DMS114 treated with DMSO at 0.1 percent for 48 hours (cell line): Measurements from ENCODE around the gene DNAJA3.

ENCODE experiments used
- DNase-seq: peaks from one replicate; lab custom pipeline; 2025; ENCODE audit not compliant: unreplicated experiment; lab: John Stamatoyannopoulos, UW

DNAJA3 gene

DNA sequence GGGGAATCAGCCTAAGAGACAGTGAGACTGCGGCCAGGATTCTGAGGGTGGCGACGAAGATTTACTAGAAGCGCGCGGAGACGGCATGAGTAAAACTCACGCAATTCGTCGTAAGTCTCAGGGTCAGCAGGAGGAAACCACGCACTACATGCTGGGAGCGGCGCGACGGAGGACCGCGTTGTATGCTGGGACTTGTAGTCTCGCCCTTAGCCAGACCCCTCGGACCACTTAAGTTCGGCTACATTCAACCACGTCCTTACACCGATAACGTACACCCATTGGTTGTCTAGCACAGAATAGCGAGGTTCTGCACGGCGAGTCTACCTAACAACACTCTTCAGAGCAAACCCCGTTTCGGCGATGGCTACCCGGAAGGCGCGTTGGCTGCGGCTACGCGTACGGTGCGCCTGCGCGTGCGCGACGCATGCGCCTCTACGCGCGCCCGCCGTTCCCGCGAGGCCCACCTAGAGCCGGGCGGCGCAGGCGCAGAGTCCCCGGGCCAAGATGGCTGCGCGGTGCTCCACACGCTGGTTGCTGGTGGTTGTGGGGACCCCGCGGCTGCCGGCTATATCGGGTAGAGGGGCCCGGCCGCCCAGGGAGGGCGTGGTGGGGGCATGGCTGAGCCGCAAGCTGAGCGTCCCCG, at the start of gene DNAJA3:
TSS of gene DNAJA3 (plus strand) at position 491 of the 643 bp plus-strand sequence. CDS start at position 505, 14 bp downstream.
- peak; percentile 89 for DNase-seq

DNA sequence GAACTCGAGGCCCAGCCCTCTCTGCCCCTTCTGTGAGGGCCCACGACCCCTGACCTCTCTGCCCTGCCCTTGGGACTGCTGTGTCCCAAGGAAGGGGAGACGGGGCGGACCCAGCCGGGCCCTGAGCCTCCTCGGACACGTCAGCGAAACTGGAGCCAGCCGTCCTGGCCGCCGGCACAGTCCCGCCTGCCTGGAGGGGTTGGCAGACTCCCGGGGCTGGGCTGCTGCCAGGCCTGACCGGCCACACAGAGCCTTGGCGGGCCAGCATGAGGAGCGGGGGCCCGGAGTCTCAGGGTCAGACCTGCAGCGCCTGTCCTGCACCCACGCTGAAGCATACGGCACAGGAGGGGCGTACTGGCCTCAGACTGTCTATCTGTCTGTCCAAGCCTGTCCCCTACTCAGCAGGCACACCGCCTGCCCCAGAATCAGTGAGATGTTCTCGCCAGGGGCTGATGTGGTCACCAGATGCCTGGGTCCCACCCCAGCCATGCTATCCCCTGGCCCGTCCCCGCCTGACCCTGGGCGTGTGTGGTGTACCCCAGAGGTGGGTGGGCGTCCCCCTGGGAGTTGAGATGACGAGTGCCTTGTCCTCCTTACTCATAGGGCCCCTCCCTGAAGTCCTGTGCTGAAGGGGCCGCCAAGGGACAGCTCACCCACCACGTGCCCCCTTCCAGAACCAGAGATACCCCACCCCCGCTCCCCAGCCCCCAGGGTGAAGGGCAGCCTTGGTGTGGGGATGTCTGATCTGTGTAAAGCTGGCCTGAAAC, 49.4 kb upstream of the DNAJA3 start:
- DNase-seq, result no peak

DNA sequence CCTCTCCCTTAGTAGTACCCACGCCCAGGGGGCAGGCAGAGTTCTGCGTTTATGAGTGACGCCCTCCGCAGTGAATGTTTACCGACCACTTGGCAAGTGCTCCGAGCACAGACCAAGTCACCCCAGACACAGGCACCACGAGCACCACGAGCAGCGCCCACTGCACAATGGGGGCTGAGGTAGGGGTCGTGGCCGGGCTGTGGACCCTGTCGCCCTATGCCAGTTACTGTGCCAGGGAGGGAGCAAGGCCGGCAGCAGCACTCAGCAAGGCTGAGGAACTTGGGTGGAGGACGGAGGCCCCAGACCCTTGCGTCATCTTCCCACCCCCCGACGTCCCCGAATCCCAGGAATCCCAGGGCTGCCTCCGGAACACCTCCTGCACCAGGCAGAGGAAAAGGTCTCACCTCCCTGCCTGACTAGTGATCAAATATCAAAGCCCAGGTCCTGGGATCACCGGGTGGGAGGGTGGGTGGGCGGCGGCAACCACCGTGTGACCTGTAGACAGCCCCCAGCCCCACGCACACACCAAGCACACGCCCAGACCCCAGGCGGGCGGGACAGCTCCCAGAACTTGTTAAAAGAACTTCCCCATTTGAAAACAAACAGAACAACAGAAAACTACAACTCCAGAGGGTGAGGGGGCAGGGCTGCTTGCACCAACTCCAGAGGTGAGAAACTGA, 48.6 kb upstream of the DNAJA3 start:
- no peak for DNase-seq

DNA sequence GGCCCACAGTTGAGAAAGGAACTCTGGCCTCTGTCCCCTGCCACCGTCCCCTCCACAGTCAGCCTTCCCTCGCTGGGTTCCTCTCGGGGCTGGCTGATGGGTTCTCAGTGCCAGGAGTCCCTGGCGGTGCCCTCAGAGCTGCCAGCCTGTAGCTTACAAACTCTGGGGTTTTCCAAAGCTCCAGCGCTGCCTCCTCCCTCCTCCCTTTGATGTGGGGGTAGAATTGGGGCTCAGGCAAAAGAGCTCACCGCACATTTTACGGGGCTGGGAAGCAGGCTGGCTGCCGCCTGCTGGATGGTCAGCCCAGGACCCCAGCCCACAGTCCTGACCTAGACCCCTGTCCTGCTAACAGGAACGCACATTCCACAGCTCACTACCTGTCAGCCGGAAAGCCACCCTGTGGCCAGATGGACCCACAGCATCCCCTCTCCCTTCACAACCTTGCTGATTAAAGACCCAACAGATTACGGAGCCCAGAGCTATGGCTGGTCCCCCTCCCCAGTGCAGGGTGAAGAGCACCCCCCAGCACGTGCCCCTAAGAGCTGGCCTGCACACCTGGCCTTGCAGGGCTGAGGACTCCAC, 48.0 kb upstream of the DNAJA3 start:
- no peak for DNase-seq

DNA sequence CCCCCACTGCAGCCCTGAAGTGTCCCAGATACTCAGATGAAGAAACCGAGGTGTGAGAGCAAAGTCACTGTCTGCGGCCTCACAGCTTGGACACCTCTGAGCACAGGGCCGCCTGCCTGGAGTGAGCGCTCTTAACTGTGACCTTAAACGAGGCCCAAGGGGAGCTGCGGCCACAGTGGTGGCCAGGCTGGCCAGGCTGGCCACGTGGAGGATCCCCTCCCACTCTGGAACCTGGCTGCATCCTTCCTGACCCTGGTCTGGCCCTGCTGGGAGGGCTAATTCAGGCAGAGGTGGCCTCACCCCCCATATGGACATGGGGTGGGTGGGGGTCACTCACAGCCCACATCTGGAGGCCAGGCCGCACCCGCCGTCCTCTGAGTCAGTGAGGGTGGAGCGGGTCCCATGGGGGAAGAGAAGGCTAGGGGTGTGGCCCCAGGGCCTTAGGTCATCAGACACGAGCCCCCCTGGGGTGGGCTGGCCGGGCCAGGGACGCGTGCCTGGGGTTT, 47.5 kb upstream of the DNAJA3 start:
- no peak for DNase-seq

DNA sequence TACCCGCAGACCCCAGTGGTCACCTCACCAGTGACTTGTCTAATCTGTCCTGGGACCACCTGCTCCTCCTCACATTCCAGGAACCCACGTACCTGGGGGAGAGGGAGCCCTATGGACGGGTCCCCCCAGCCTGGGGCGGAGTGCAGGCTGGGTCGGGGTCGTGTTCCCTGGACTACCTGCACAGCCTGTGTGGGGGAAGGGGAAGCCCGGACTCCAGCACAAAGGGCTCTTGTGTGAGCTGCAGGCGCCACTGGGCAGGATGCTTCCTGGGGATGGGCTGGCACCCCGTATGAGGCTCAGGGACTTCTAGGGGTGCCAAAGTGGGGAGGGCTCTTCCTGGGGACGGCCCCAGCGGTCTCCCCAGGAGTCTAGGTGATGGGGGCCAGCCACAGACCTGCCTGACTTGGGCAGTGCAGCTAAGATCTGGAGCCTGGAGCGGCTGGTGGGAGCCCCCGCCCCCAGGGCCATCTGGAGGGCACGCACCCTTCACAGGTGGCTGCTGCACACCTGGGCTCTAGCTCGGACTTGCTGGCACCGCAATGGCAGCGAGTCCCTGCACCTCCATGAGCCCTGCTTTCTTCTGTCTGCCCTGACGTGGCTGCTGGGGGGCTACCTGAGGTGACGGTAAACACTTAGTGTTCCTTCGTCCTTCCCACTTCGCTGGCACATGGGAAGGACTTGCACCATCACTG, 46.5 kb upstream of the DNAJA3 start:
- DNase-seq, result no peak

DNA sequence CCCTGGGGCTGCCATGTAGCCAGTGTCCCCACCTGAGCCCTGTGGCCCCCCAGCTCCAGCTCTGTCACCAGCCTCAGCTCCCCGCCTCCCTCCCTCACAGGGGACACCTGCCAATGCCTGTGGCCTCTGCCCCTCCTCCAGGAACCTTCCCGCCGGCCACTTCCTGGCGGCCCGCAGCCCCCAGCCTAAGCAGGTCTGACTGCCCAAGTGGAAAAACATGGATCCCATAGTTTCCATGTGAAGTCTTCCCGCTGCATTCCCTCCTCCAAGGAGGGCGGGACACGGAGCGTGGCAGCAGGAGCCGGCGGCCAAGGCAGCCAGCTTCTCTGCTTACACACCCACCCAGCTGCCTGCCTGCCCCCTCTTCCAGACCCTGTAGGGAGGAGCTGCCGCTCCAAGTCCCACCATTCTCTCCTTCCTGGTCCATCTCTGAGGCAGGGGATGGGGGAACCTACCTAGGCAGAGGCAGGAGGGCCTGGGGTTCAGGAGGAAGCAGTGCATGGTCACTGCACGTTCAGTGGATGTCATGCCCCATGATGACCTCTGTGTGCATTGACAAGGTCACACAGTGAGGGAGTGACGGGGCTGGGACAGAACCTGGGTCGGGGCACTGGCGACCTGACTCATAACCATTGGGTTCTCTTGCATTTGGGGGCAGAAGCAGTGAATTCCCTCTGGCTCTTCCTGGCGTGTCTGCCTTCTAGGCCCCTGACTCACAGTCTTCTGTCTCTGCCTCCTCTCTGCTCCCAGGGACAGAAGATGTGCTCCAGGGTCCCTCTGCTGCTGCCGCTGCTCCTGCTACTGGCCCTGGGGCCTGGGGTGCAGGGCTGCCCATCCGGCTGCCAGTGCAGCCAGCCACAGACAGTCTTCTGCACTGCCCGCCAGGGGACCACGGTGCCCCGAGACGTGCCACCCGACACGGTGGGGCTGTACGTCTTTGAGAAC, 45.3 kb upstream of the DNAJA3 start:
- no peak for DNase-seq

DNA sequence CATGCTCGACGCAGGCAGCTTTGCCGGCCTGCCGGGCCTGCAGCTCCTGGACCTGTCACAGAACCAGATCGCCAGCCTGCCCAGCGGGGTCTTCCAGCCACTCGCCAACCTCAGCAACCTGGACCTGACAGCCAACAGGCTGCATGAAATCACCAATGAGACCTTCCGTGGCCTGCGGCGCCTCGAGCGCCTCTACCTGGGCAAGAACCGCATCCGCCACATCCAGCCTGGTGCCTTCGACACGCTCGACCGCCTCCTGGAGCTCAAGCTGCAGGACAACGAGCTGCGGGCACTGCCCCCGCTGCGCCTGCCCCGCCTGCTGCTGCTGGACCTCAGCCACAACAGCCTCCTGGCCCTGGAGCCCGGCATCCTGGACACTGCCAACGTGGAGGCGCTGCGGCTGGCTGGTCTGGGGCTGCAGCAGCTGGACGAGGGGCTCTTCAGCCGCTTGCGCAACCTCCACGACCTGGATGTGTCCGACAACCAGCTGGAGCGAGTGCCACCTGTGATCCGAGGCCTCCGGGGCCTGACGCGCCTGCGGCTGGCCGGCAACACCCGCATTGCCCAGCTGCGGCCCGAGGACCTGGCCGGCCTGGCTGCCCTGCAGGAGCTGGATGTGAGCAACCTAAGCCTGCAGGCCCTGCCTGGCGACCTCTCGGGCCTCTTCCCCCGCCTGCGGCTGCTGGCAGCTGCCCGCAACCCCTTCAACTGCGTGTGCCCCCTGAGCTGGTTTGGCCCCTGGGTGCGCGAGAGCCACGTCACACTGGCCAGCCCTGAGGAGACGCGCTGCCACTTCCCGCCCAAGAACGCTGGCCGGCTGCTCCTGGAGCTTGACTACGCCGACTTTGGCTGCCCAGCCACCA, 44.4 kb upstream of the DNAJA3 start:
- no peak for DNase-seq

DNA sequence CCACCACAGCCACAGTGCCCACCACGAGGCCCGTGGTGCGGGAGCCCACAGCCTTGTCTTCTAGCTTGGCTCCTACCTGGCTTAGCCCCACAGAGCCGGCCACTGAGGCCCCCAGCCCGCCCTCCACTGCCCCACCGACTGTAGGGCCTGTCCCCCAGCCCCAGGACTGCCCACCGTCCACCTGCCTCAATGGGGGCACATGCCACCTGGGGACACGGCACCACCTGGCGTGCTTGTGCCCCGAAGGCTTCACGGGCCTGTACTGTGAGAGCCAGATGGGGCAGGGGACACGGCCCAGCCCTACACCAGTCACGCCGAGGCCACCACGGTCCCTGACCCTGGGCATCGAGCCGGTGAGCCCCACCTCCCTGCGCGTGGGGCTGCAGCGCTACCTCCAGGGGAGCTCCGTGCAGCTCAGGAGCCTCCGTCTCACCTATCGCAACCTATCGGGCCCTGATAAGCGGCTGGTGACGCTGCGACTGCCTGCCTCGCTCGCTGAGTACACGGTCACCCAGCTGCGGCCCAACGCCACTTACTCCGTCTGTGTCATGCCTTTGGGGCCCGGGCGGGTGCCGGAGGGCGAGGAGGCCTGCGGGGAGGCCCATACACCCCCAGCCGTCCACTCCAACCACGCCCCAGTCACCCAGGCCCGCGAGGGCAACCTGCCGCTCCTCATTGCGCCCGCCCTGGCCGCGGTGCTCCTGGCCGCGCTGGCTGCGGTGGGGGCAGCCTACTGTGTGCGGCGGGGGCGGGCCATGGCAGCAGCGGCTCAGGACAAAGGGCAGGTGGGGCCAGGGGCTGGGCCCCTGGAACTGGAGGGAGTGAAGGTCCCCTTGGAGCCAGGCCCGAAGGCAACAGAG, 43.5 kb upstream of the DNAJA3 start:
- DNase-seq, result no peak

DNA sequence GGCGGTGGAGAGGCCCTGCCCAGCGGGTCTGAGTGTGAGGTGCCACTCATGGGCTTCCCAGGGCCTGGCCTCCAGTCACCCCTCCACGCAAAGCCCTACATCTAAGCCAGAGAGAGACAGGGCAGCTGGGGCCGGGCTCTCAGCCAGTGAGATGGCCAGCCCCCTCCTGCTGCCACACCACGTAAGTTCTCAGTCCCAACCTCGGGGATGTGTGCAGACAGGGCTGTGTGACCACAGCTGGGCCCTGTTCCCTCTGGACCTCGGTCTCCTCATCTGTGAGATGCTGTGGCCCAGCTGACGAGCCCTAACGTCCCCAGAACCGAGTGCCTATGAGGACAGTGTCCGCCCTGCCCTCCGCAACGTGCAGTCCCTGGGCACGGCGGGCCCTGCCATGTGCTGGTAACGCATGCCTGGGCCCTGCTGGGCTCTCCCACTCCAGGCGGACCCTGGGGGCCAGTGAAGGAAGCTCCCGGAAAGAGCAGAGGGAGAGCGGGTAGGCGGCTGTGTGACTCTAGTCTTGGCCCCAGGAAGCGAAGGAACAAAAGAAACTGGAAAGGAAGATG, 42.8 kb upstream of the DNAJA3 start:
- DNase-seq, result no peak

DNA sequence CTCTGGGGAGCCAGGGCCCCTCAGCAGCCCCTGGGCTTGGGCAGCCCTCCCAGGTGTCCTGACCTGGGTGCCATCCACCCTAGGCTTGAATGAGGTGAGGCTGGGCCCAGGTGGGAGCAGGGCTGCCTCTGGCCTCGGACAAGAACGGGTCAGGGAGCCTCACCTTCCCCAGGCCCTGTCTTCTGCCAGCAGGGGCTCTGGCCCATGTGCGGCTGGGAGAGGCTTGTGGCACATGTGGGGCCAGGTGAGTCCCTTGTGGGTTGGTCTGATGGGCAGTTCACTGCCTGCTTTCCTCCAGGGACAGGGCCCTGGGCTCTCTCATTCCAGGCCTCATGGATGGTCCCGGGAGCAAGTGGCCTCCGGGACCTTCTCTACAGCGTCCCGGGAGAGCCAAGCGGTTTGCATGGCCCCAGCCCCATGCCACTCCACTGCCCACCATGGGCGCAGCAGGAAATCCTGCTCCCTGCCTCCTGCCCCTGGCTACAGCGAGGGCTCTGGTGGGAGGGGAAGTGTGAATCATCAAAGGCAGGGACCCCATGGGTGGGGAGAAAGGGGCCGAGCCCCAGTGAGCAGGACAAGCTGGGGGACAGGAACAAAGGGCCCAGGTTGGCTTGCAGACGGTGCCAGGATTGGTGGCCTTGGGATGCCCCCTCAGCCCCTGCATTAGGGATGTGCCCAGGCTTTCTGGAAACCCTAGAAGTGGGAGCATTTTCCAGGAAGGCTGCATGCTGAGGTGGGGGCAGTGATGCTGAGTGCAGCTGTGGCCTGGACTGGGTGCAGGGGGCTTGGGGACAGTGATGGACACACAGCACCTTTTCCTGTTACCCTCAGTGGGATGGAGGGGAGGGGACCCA, 41.9 kb upstream of the DNAJA3 start:
- no peak for DNase-seq

DNA sequence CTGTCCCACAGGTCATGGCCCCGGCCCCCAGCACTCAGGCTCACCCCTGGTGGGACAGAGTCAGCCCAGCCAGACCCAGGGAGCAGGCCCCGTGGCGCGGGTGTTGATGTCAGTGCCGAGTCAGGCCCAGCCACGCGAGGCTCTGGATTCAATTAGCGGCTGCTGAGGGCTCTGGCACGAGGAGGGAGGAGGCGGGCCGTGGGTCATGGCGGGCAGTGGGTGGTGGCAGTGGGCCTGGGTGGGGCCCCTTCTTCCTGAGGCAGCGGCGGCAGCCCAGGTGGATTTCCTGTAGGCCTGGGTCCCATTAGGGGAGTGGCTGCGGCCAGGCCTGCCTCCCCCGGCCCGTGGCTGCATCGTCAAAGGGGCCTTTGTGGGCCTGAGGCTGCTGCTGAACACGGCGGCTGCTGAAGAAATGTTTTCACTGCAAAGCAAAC, 41.1 kb upstream of the DNAJA3 start:
- no peak for DNase-seq

DNA sequence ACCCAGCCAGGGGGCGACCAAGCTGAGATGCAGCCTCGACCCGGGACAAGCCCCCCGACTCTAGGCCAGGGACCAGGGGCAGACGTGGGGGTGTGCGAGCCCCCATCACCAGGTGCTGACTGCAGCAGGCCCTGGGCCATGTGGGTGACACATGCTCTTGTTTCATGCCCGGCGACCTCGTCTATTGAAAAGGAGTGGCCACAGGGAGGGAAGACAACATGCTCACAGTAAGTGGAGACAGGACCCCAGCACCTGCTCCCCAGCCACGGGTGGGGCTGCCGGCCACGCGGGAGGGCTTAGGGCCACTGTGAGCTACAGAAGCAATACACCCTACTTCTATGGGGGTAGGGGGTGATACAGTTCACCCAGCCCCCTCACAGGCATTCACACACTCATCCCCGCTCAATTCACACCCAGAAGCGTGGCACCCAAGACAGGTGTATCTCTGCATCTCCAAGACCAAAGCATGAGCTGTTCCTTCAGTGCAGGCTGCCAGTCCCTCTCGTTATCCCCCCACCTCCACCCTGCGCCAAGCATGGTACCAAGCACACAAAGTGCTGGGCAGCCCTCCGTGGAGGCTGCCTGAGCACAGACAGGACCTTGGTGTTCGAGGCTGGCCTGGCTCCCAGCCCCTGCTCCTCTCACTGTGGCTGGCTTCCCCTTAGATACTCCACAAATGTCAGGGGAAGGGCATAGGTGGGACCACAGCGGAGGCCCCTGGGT, 40.4 kb upstream of the DNAJA3 start:
- no peak for DNase-seq

DNA sequence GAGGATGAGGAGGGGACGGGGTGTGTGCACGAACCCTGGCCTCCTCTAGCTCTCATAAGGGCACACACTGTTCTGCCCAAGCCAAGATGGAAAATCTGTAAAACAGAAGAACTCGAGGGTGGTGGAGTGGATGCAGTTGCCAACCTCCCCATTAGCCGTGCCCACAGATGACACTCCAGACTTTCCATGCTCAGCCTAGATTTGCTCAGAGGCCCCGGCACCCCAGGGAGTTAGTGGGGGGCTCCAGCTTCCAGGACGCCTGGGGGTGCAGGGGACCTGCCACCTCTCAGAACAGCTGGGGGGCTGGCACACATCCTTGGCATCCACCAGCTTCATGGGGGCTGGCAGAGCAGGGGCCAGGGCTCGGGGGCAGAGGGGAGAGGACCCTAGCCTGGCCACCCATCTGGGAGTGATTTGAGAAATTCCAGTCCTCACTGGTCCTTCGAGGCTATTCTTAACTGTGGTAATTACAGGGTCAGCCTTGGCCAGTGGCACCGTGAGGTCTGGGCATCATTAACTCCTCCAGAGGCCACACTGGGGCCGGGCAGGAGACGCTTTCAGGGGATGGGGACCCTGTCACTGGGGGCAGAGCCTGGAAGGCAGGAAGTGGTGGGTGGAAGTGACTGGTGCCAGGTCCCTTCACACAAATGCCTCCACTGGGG, 39.7 kb upstream of the DNAJA3 start:
- DNase-seq, result no peak

DNA sequence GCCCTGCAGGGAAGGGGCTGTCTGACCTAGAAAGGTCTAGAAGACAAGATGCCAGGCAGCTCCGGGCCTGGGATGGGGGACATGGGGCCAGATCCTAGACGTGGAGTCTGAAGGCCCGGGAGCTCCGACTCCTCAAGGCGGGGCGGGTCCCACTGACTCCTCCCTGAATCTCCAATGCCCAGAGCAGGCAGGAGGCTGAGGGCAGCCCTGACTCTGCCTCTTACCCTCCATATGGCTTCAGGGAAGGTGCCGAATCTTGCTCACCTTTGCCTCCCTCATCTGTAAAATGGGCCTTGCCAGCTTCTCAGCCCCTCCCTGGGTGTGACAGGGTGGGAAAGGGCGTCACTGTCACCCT, 39.2 kb upstream of the DNAJA3 start:
- DNase-seq, result no peak
